Transverse colon (tissue), 4 donors: ENCODE results near the gene OXCT2. TPM values are rescaled to one million over a fixed set of nuclear protein-coding genes. Genes with fewer than 3 reads are reported as not detected.
"Not testable (repeated sequence)": the region's sequence is repeated elsewhere in the genome, so short reads cannot be mapped to it uniquely, and the experiment has no call there.

Source experiments
- DNase-seq: peaks from one replicate; pipeline ENCODE4 v3.0.0-alpha.2; 2019
- H3K27ac ChIP-seq, 4 donors: fragments of 200-600 bp; sonication (generic); 2 replicates each; pipeline ENCODE4 v1.5.1; 2016 to 2018; ENCODE audit warnings: inconsistent platforms in 4 of 4
- H3K27me3 ChIP-seq: fragments of 200-600 bp; sonication (generic); 2 replicates; pipeline ENCODE4 v1.5.1; 2017; ENCODE audit warnings: inconsistent platforms
- H3K36me3 ChIP-seq, 4 donors: fragments of 200-600 bp; sonication (generic); 2 replicates each; pipeline ENCODE4 v1.5.1; 2017 to 2019; ENCODE audit warnings: inconsistent platforms in 4 of 4
- H3K4me1 ChIP-seq, 4 donors: fragments of 200-600 bp; sonication (generic); 2 replicates each; pipeline ENCODE4 v1.5.1; 2017 to 2020; ENCODE audit warnings: inconsistent platforms in 4 of 4
- H3K4me3 ChIP-seq, 4 donors: fragments of 200-600 bp; sonication (generic); 1 replicate in 1 of 4; 2 replicates in 3 of 4; pipeline versions ENCODE4 v1.5.1 to v1.6.1; 2017 to 2019; ENCODE audit warnings: inconsistent platforms in 4 of 4
- H3K9me3 ChIP-seq, 2 donors: fragments of 200-600 bp; sonication (generic); 2 replicates each; pipeline ENCODE4 v1.5.1; 2017 to 2019; ENCODE audit warnings: inconsistent platforms in 2 of 2
- CTCF ChIP-seq, 5 experiments: fragments of 200-600 bp in 3 of 5; fragments of 450-650 bp in 2 of 5; sonication (generic) in 3 of 5; IDR thresholded peaks; 1 replicate in 2 of 5; 2 replicates in 3 of 5; pipeline ENCODE4 v1.5.1; 2016 to 2017; ENCODE audit warnings: antibody characterized with exemption in 5 of 5, inconsistent platforms in 3 of 5, mild to moderate bottlenecking in 2 of 5, moderate library complexity in 1 of 5
- EP300 ChIP-seq: sonication (generic); formaldehyde crosslinking; IDR thresholded peaks from one replicate; pipeline ENCODE4 v1.6.1; 2017; ENCODE audit warnings: antibody characterized with exemption, low read depth
- POLR2A ChIP-seq: fragments of 450-650 bp; IDR thresholded peaks from one replicate; pipeline ENCODE4 v1.6.1; 2016; ENCODE audit warnings: antibody characterized with exemption, mild to moderate bottlenecking, moderate library complexity
- POLR2AphosphoS5 ChIP-seq, 3 donors: sonication (generic); formaldehyde crosslinking; IDR thresholded peaks; one replicate each; pipeline ENCODE4 v1.6.1; 2016; ENCODE audit warnings: antibody characterized with exemption in 3 of 3
- WGBS, 2 donors: methylation state at CpG; one replicate each; pipeline ENCODE4 v1.1.5; 2018; ENCODE audit warnings: low coverage in 1 of 2; 5-methylcytosine and 5-hydroxymethylcytosine counted together
- in situ Hi-C, 4 donors: fragments of 200-750 bp; cut with MboI; loops; one replicate each; pipeline versions ENCODE4 v1.15.0 to v1.15.1; 2017; ENCODE audit warnings: low sequenced_read_pairs in 3 of 4, low pct_ligation_motif_present in 1 of 4, low pct_unique_long_range_greater_than_20kb in 1 of 4
- intact Hi-C: fragments of 100-400 bp; cut with DNase I; formaldehyde crosslinking; loops from one replicate; pipeline ENCODE4 v1.15.1; 2023; ENCODE audit warnings: low total_unique reads
- total RNA-seq, 4 donors: library from RNA; depleted of rRNA; stranded (reverse); fragments of >200 nt; gene quantifications; one replicate each; pipeline ENCODE4 v1.1.0, GENCODE V29; 2016

Gene OXCT2
- total RNA-seq, 4 donors from 2014 or later = 0.40 to 10.8 (median 6.2) TPM

- WGBS, 2 donors = 82% methylated on average over 4 of the region's 4 CpGs; no CpG with 5 or more reads in 1 of the 2 donors
- no peaks in the 10 kb centered on the region for H3K4me1 ChIP-seq
- intact Hi-C loops (no loop called here), in situ Hi-C loops (no loop called here)
- H3K27ac ChIP-seq = peak overlapping the region in 2 of 4 donors; percentile 9 to 53
- DNase-seq = no peak
- no peaks in the 10 kb centered on the region for H3K27me3 ChIP-seq
- no peaks in the 10 kb centered on the region for H3K9me3 ChIP-seq
- no peaks in the 10 kb centered on the region for H3K36me3 ChIP-seq
- no peak for TF ChIP-seq EP300
- TF ChIP-seq POLR2A = no peak
- no peak for TF ChIP-seq POLR2AphosphoS5 (IDR thresholded peaks at IDR 0.05)
- TF ChIP-seq CTCF (IDR thresholded peaks at IDR 0.05) = no peak
- H3K4me3 ChIP-seq = no peak overlapping the region
These were observed 6.2 kb upstream of the OXCT2 start for GRCh38 chr1:39777306-39777705.

DNA sequence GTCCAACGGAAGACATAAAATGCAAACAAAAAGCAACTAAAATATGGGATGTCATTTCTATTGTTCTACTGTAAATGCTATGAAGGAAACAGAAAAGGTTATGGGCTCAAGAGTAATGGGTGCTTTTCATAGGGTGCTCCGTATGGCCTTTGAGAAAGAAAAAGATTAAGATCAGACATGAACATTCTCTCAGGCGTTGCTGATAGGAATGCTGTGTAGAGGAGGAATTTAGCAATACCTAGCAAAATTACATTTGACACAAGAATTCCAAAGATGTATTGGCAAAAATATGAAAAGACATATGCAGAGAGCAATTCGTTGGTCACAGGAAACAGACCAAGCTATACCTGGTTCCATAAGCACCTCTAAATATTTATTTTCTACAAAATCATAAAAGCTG, 5.7 kb upstream of the OXCT2 start:
- no peaks in the 10 kb centered on the region for H3K27me3 ChIP-seq
- 81 to 84% methylated on average over 4 of the region's 4 CpGs for WGBS, 2 donors
- peak overlapping the region in 2 of 4 donors; percentile 9 to 53 for H3K27ac ChIP-seq
- intact Hi-C loops = no loop called here
- H3K4me3 ChIP-seq = no peak overlapping the region
- no peaks in the 10 kb centered on the region for H3K4me1 ChIP-seq
- H3K36me3 ChIP-seq = no peaks in the 10 kb centered on the region
- in situ Hi-C loops = no loop called here
- DNase-seq = no peak
- TF ChIP-seq CTCF (IDR thresholded peaks at IDR 0.05) (no peak), EP300 (no peak), POLR2AphosphoS5 (IDR thresholded peaks at IDR 0.05) (no peak), POLR2A (no peak)
- H3K9me3 ChIP-seq = no peaks in the 10 kb centered on the region

- Histone ChIP-seq H3K27ac (peak overlapping the region in 1 of 4 donors; percentile 53), H3K4me3 (no peak overlapping the region), H3K27me3 (peaks cover 1% of the 10 kb centered on the region), H3K9me3 (no peaks in the 10 kb centered on the region), H3K4me1 (no peaks in the 10 kb centered on the region), H3K36me3 (no peaks in the 10 kb centered on the region)
- DNase-seq = peak; percentile 57
- TF ChIP-seq POLR2A (no peak), CTCF (IDR thresholded peaks at IDR 0.05) (no peak), EP300 (no peak), POLR2AphosphoS5 (IDR thresholded peaks at IDR 0.05) (no peak)
- intact Hi-C loops = no loop called here
- 66 to 90% methylated on average over 4 to 12 of the region's 12 CpGs for WGBS, 2 donors
- in situ Hi-C loops = no loop called here
These were observed 5.2 kb upstream of the OXCT2 start for GRCh38 chr1:39776400-39776713.

GRCh38 chr1:39775676-39776399, 4.7 kb upstream of the OXCT2 start:
- H3K4me1 ChIP-seq, intact Hi-C loops, H3K9me3 ChIP-seq, H3K4me3 ChIP-seq, in situ Hi-C loops, H3K27me3 ChIP-seq, DNase-seq, H3K36me3 ChIP-seq: not testable (repeated sequence)
- peak overlapping the region in 2 of 4 donors; percentile 48 to 53 for H3K27ac ChIP-seq
- 30 to 65% methylated on average over 2 to 9 of the region's 20 CpGs for WGBS, 2 donors

DNA sequence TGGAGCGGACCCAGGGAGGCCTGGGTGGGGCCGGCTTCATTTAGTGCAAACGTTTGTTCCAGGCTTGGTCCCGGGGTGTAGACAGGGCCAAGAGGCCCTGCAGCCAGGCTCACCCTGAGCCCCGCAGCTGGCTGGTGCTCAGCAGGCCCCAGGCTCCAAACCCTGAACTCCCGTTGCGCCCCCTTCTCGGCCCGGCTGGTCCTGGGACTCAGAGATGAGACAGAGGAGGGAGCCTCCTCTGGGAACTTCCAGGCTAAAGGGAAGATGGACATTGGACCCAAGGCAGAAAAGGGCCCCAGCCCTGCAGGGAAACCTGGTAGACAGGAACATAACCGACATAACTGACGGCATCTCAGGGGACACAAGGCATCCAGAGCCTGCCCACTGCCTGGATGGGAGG, 4.0 kb upstream of the OXCT2 start:
- DNase-seq, in situ Hi-C loops: not testable (repeated sequence)

GRCh38 chr1:39773369-39773979, 2.3 kb upstream of the OXCT2 start:
- no CpG with 5 or more reads among the region's 23 CpGs for WGBS, 2 donors
- H3K36me3 ChIP-seq, in situ Hi-C loops, intact Hi-C loops, DNase-seq, H3K4me3 ChIP-seq, H3K9me3 ChIP-seq, H3K27me3 ChIP-seq, H3K4me1 ChIP-seq, H3K27ac ChIP-seq: not testable (repeated sequence)

More for the DNA sequence above, 4.0 kb upstream of the OXCT2 start:
- peak overlapping the region in 1 of 4 donors; percentile 53 for H3K27ac ChIP-seq
- H3K9me3 ChIP-seq, intact Hi-C loops, H3K27me3 ChIP-seq, H3K4me3 ChIP-seq, H3K4me1 ChIP-seq, H3K36me3 ChIP-seq: not testable (repeated sequence)
- WGBS, 2 donors = 88% methylated on average over 9 of the region's 11 CpGs; no CpG with 5 or more reads in 1 of the 2 donors

DNA sequence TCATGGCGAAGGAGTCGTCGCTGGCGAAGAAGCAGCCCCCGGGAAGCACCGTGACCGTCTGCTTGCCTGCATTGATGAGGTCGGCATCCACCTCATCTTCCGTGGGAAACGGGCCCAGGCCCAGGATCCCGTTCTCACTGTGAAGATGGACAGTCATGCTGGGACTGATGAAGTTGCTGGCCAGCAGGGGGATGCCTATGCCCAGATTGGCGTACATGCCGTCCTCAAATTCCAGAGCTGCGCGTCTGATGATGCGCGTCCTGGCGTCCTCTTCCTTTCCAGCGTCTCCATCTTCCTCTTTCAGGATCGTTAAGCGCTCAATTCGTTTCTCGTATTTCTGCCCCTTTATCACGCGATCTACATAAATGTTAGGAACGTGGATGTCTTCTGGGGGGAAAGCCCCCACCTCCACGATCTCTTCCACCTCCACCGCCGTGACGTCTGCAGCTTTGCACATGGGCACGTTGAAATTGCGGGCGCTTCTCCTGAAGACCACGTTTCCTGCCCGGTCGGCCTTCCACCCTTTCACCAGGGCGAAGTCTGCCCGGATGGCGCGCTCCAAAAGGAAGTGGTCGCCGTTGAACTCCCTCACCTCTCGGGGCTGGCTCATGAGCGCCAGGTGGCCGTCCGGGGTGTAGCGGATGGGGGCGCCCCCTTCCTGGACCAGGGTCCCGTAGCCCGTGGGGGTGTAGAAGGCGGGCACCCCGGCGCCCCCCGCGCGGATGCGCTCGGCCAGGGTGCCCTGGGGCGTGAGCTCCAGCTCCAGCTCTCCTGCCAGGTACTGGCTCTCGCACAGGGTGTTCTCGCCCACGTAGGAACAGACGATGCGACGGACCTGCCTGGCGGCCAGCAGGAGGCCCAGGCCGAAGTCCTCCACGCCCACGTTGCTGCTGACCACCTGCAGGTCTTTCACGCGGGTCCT, 787 bp downstream of the OXCT2 start:
- intact Hi-C loops, in situ Hi-C loops, DNase-seq, H3K9me3 ChIP-seq, H3K4me3 ChIP-seq, H3K27ac ChIP-seq, H3K36me3 ChIP-seq, H3K27me3 ChIP-seq, H3K4me1 ChIP-seq: not testable (repeated sequence)
- WGBS, 2 donors = 24% methylated on average over 25 of the region's 71 CpGs; no CpG with 5 or more reads in 1 of the 2 donors
